Measurements from ENCODE around the gene ADCK1. TPM values are rescaled to one million over a fixed set of nuclear protein-coding genes. Genes with fewer than 3 reads are reported as not detected.

Gene ADCK1
- total and polyA plus RNA-seq, 2 experiments from 2014 or later = 4.7 to 6.6 TPM

DNA sequence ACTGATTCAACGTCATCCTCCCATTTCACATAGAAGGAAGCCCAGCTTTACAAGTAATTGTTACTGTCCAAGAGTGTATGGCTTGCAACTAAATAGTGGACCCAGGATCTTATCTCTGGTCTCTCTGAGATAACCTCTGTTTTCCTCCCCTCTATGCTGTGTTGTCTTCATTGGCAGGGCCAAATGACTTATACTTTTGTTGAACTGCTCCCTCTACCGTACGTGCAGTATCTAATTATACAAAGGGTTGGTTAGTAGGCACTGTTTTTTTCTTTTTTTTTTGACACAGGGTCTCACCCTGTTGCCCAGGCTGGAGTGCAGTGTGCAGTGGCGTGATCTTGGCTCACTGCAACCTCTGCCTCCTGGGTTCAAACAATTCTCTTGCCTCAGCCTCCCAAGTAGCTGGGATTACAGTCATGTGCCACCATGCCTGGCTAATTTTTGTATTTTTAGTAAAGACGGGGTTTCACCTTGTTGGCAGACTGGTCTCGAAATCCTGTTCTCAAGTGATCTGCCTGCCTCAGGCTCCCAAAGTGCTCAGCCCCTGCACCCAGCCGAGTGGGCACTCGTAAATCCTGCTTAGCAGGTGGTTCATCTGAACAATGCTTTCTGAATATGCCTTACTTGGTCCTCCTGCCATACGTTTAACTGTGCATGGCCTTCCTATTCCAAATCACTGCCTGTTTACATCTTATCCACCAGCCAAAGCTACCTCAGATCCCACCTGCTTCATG, 162.1 kb downstream of the ADCK1 start:
- H3K36me3 ChIP-seq (ENCODE audit: low read depth) = no peaks in the 10 kb centered on the region
- no peaks in the 10 kb centered on the region for H3K9me2 ChIP-seq (ENCODE audit: insufficient read depth)
- no peak overlapping the region for H3K4me3 ChIP-seq
- no peaks in the 10 kb centered on the region for H3K4me1 ChIP-seq (ENCODE audit: insufficient read depth)
- no peaks in the 10 kb centered on the region for H3K79me2 ChIP-seq (ENCODE audit: insufficient read depth)
- H4K20me1 ChIP-seq (ENCODE audit: insufficient read depth) = no peaks in the 10 kb centered on the region
- WGBS, 2 experiments (ENCODE audit: low coverage in 1 of 2, low lambda C conversion rate in 2 of 2, missing lambda C conversion rate in 2 of 2) = 18% methylated on average over 9 of the region's 9 CpGs
- no peak overlapping the region for H3K27ac ChIP-seq
- no peaks in the 10 kb centered on the region for H3F3A ChIP-seq (ENCODE audit: insufficient read depth)
- no peak overlapping the region for H2AFZ ChIP-seq
- H3K9me3 ChIP-seq (ENCODE audit: low read depth) = no peaks in the 10 kb centered on the region
- peaks cover 38% of the 10 kb centered on the region for H3K27me3 ChIP-seq (replicated peaks; ENCODE audit: insufficient read depth)
- TF ChIP-seq EZH2 (IDR thresholded peaks at IDR 0.05; ENCODE audit: insufficient read depth, poor library complexity, severe bottlenecking) (no peak), EZH2phosphoT487 (IDR thresholded peaks at IDR 0.05; ENCODE audit: insufficient read depth, low read depth) (no peak)
- no peak overlapping the region for H3K9ac ChIP-seq
- H3K4me2 ChIP-seq (ENCODE audit: unreplicated experiment) = no peak overlapping the region
- in situ Hi-C loops (cut with MboI) = no loop called here
- peak; percentile 18 for DNase-seq

DNA sequence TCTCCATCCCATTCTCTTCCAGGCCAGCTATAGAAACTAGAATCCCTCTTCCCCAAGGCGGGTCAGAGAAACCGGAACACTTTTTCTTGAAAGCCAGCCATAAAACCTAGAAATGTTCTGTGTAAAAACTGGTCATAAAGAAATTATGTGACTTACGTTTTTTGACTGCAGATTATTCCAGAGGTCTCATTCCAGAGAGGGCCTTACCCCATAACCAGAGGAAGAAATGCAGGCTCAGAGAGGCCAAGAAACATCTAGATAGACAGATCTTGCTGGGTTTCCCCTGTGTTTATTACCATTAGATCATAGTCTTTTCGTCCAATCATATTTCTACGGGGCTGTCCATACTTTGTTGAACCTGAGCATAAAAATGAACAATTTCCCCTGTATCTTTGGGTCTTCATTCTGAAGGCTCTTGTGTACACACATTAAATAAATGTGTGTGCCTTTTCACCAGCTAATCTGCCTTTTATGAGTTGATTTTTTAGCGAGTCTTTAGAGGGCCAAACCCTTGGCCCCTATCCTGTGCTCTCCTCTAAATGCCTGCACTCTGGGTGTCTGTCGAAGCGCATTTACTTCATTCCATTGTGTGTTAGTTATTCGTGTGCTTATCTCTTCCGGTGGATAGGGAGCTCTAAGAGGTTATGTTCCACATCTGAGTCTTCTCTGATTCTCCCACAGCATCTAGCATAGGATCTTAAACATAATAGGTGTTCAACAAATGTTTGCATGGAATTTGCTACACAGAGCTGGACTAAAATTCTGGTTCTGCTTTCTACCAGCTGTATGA, 163.0 kb downstream of the ADCK1 start:
- H3K4me3 ChIP-seq = no peak overlapping the region
- no peak overlapping the region for H3K4me2 ChIP-seq (ENCODE audit: unreplicated experiment)
- H3K27me3 ChIP-seq (replicated peaks; ENCODE audit: insufficient read depth) = peaks cover 42% of the 10 kb centered on the region
- H3K9me3 ChIP-seq (ENCODE audit: low read depth) = no peaks in the 10 kb centered on the region
- in situ Hi-C loops (cut with MboI) = no loop called here
- H3K27ac ChIP-seq = no peak overlapping the region
- 31 to 35% methylated on average over 10 of the region's 10 CpGs for WGBS, 2 experiments (ENCODE audit: low coverage in 1 of 2, low lambda C conversion rate in 2 of 2, missing lambda C conversion rate in 2 of 2)
- DNase-seq = no peak
- TF ChIP-seq EZH2 (IDR thresholded peaks at IDR 0.05; ENCODE audit: insufficient read depth, poor library complexity, severe bottlenecking) = no peak
- TF ChIP-seq EZH2phosphoT487 (IDR thresholded peaks at IDR 0.05; ENCODE audit: insufficient read depth, low read depth) = no peak
- H3K36me3 ChIP-seq (ENCODE audit: low read depth) = no peaks in the 10 kb centered on the region
- no peaks in the 10 kb centered on the region for H3K79me2 ChIP-seq (ENCODE audit: insufficient read depth)
- H3F3A ChIP-seq (ENCODE audit: insufficient read depth) = no peaks in the 10 kb centered on the region
- H3K9ac ChIP-seq = no peak overlapping the region
- H2AFZ ChIP-seq = no peak overlapping the region
- H4K20me1 ChIP-seq (ENCODE audit: insufficient read depth) = no peaks in the 10 kb centered on the region
- no peaks in the 10 kb centered on the region for H3K9me2 ChIP-seq (ENCODE audit: insufficient read depth)
- no peaks in the 10 kb centered on the region for H3K4me1 ChIP-seq (ENCODE audit: insufficient read depth)

DNA sequence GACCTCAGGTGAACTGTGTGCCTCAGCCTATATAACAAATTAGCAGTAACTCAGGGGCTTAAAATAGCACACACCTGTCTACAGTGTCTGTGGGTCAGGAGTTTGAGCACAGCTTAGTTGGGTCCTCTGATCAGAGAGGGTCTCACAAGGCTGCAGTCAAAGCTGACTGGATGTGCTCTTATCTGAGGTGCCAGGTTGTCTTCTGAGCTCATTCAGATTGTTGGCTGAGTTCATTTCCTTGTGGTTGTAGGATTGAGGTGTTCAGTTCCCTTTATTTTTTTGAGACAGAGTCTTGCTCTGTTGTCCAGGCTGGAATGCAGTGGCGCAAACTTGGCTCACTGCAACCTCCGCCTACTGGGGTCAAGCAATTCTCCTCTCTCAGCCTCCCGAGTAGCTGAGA, 164.7 kb downstream of the ADCK1 start:
- no peaks in the 10 kb centered on the region for H3K79me2 ChIP-seq (ENCODE audit: insufficient read depth)
- no peaks in the 10 kb centered on the region for H3K4me1 ChIP-seq (ENCODE audit: insufficient read depth)
- WGBS, 2 experiments (ENCODE audit: low coverage in 1 of 2, low lambda C conversion rate in 2 of 2, missing lambda C conversion rate in 2 of 2) = 46 to 88% methylated on average over 3 of the region's 3 CpGs
- no peak overlapping the region for H3K4me3 ChIP-seq
- H3K36me3 ChIP-seq (ENCODE audit: low read depth) = no peaks in the 10 kb centered on the region
- no peak overlapping the region for H3K9ac ChIP-seq
- no peaks in the 10 kb centered on the region for H3K9me3 ChIP-seq (ENCODE audit: low read depth)
- H2AFZ ChIP-seq = no peak overlapping the region
- no peak overlapping the region for H3K4me2 ChIP-seq (ENCODE audit: unreplicated experiment)
- no peaks in the 10 kb centered on the region for H4K20me1 ChIP-seq (ENCODE audit: insufficient read depth)
- TF ChIP-seq EZH2 (IDR thresholded peaks at IDR 0.05; ENCODE audit: insufficient read depth, poor library complexity, severe bottlenecking) = no peak
- no peak for TF ChIP-seq EZH2phosphoT487 (IDR thresholded peaks at IDR 0.05; ENCODE audit: insufficient read depth, low read depth)
- no peaks in the 10 kb centered on the region for H3F3A ChIP-seq (ENCODE audit: insufficient read depth)
- no peak for DNase-seq
- H3K27ac ChIP-seq = no peak overlapping the region
- H3K27me3 ChIP-seq (replicated peaks; ENCODE audit: insufficient read depth) = peaks cover 39% of the 10 kb centered on the region
- in situ Hi-C loops (cut with MboI) = no loop called here
- H3K9me2 ChIP-seq (ENCODE audit: insufficient read depth) = no peaks in the 10 kb centered on the region

DNA sequence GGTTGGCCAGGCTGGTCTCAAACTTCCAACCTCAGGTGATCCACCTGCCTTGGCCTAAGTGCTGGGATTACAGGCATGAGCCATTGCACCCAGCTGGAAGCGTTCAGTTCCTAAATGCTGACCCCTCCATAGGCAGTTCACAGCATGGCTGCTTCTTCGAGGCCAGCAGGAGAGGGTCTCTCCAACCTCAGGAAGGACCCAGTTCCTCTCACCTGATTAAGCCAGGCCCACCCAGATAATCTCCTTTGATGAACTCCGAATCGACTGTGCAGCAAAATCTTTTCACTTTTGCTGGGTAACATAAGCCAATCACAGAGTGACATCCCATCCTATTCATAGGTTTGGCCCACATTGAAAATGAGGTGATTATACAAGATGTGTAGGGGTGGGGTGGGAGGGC, 165.1 kb downstream of the ADCK1 start:
- Histone ChIP-seq H3K79me2 (ENCODE audit: insufficient read depth) (no peaks in the 10 kb centered on the region), H4K20me1 (ENCODE audit: insufficient read depth) (no peaks in the 10 kb centered on the region), H3K27me3 (replicated peaks; ENCODE audit: insufficient read depth) (peaks cover 39% of the 10 kb centered on the region), H3K9me2 (ENCODE audit: insufficient read depth) (no peaks in the 10 kb centered on the region), H3K9ac (no peak overlapping the region), H3K9me3 (ENCODE audit: low read depth) (no peaks in the 10 kb centered on the region), H2AFZ (no peak overlapping the region), H3K36me3 (ENCODE audit: low read depth) (no peaks in the 10 kb centered on the region), H3K4me1 (ENCODE audit: insufficient read depth) (no peaks in the 10 kb centered on the region), H3K27ac (no peak overlapping the region), H3F3A (ENCODE audit: insufficient read depth) (no peaks in the 10 kb centered on the region), H3K4me3 (no peak overlapping the region), H3K4me2 (ENCODE audit: unreplicated experiment) (no peak overlapping the region)
- in situ Hi-C loops (cut with MboI) = no loop called here
- DNase-seq = no peak
- WGBS, 2 experiments (ENCODE audit: low coverage in 1 of 2, low lambda C conversion rate in 2 of 2, missing lambda C conversion rate in 2 of 2) = 58 to 69% methylated on average over 4 of the region's 4 CpGs
- TF ChIP-seq EZH2phosphoT487 (IDR thresholded peaks at IDR 0.05; ENCODE audit: insufficient read depth, low read depth) (no peak), EZH2 (IDR thresholded peaks at IDR 0.05; ENCODE audit: insufficient read depth, poor library complexity, severe bottlenecking) (no peak)

Measured in GM23248 (cell line).